Left ventricle myocardium inferior (tissue), 1 donor: Measurements from ENCODE around the gene HAND2. TPM values are rescaled to one million over a fixed set of nuclear protein-coding genes. Genes with fewer than 3 reads are reported as not detected.

ENCODE experiments used
- DNase-seq: peaks from one replicate; pipeline ENCODE4 v3.0.0-alpha.2; 2020
- H3K27ac ChIP-seq: fragments of 200-600 bp; replicated peaks from 2 replicates; pipeline ENCODE4 v1.8.0; 2021
- H3K27me3 ChIP-seq: fragments of 200-600 bp; 2 replicates; pipeline ENCODE4 v1.8.0; 2021; ENCODE audit warnings: low read depth
- H3K36me3 ChIP-seq: fragments of 200-600 bp; 2 replicates; pipeline ENCODE4 v1.8.0; 2021
- H3K4me1 ChIP-seq: fragments of 200-600 bp; 2 replicates; pipeline ENCODE4 v1.8.0; 2021
- H3K4me3 ChIP-seq: fragments of 200-600 bp; 2 replicates; pipeline ENCODE4 v1.8.0; 2021; ENCODE audit warnings: mild to moderate bottlenecking, moderate library complexity
- H3K9me3 ChIP-seq: fragments of 200-600 bp; replicated peaks from 2 replicates; pipeline ENCODE4 v1.8.0; 2021
- CTCF ChIP-seq: fragments of 200-600 bp; IDR thresholded peaks from 2 replicates; pipeline ENCODE4 v1.8.0; 2021; ENCODE audit warnings: antibody characterized with exemption, mild to moderate bottlenecking, borderline replicate concordance
- intact Hi-C: fragments of 100-400 bp; cut with micrococcal nuclease; formaldehyde crosslinking; loops from one replicate; pipeline ENCODE4 v1.11.0; 2022
- total RNA-seq: library from RNA; stranded (reverse); fragmentation: NEBNext Ultra II Directional; extraction: Animal tissue kit (Norgen Biotek cat#: 25700); gene quantifications from one replicate; pipeline ENCODE4 v1.2.1, GENCODE V29; 2021
- donor health status: DM: no; HTN: yes; CAD: no; lungs with severe emphysema.

HAND2 gene
- total RNA-seq, 1 donor from 2014 or later: 117 TPM

- Histone ChIP-seq H3K4me3 (no peak overlapping the region), H3K9me3 (no peaks in the 10 kb centered on the region), H3K27ac (peak overlapping the region; percentile 2), H3K4me1 (peaks cover 41% of the 10 kb centered on the region), H3K36me3 (no peaks in the 10 kb centered on the region), H3K27me3 (no peaks in the 10 kb centered on the region)
- intact Hi-C loops: loop anchor here (5.0 kb wide), 1 partner anchor 68 kb away; no protein-coding TSS in a partner anchor
- DNase-seq: no peak
- no peak for TF ChIP-seq CTCF
Observed at GRCh38 chr4:173490256-173490655, 39.8 kb downstream of the HAND2 start.

GRCh38 chr4:173489514-173489913, 40.5 kb downstream of the HAND2 start:
- intact Hi-C loops: no loop called here
- H3K36me3 ChIP-seq: no peaks in the 10 kb centered on the region
- peaks cover 40% of the 10 kb centered on the region for H3K4me1 ChIP-seq
- H3K27ac ChIP-seq: no peak overlapping the region
- no peaks in the 10 kb centered on the region for H3K9me3 ChIP-seq
- no peak overlapping the region for H3K4me3 ChIP-seq
- no peaks in the 10 kb centered on the region for H3K27me3 ChIP-seq
- TF ChIP-seq CTCF: no peak
- no peak for DNase-seq

GRCh38 chr4:173488656-173489055, 41.4 kb downstream of the HAND2 start:
- H3K27me3 ChIP-seq: no peaks in the 10 kb centered on the region
- H3K4me1 ChIP-seq: peaks cover 34% of the 10 kb centered on the region
- intact Hi-C loops: no loop called here
- no peak for TF ChIP-seq CTCF
- H3K4me3 ChIP-seq: no peak overlapping the region
- no peaks in the 10 kb centered on the region for H3K9me3 ChIP-seq
- H3K27ac ChIP-seq: no peak overlapping the region
- H3K36me3 ChIP-seq: no peaks in the 10 kb centered on the region
- no peak for DNase-seq

GRCh38 chr4:173488074-173488473, 42.0 kb downstream of the HAND2 start:
- Histone ChIP-seq H3K36me3 (no peaks in the 10 kb centered on the region), H3K27ac (no peak overlapping the region), H3K9me3 (no peaks in the 10 kb centered on the region), H3K4me3 (no peak overlapping the region), H3K27me3 (no peaks in the 10 kb centered on the region), H3K4me1 (peaks cover 34% of the 10 kb centered on the region)
- TF ChIP-seq CTCF: no peak
- intact Hi-C loops: no loop called here
- no peak for DNase-seq

- Histone ChIP-seq H3K27me3 (no peaks in the 10 kb centered on the region), H3K27ac (peak overlapping the region; percentile 65), H3K4me1 (peaks cover 34% of the 10 kb centered on the region), H3K9me3 (no peaks in the 10 kb centered on the region), H3K36me3 (no peaks in the 10 kb centered on the region), H3K4me3 (no peak overlapping the region)
- intact Hi-C loops: no loop called here
- no peak for TF ChIP-seq CTCF
- peak; percentile 42 for DNase-seq
Observed at GRCh38 chr4:173486714-173487392, 43.2 kb downstream of the HAND2 start.
